ENCODE data around the gene SLC25A13.

GRCh38 chr7:96308950-96309263 is 13.0 kb downstream of the SLC25A13 start:
- TF ChIP-seq CTCF (conservative IDR thresholded peaks at IDR 0.05) (no peak), EZH2 (IDR thresholded peaks at IDR 0.05; ENCODE audit: low read depth) (no peak)

Data from PC-9 (cell line).